IPS DF 19.7 (cell line): ENCODE data around the gene KEAP1.
"Not testable (repeated sequence)": the region's sequence is repeated elsewhere in the genome, so short reads cannot be mapped to it uniquely, and the experiment has no call there.

Experiments
- DNase-seq: peaks from one replicate; pipeline ENCODE4 v3.0.0-alpha.2; 2013; ENCODE audit warnings: low read depth, low spot score

KEAP1 gene

GRCh38 chr19:10503002-10503789 is at the start of gene KEAP1:
Gene KEAP1 (minus strand): TSS chr19:10503356. CDS start chr19:10500033, 3,323 bp downstream.
- DNase-seq = no peak

- no peak for DNase-seq
Observed at GRCh38 chr19:10552510-10553053, 49.4 kb upstream of the KEAP1 start.

DNA sequence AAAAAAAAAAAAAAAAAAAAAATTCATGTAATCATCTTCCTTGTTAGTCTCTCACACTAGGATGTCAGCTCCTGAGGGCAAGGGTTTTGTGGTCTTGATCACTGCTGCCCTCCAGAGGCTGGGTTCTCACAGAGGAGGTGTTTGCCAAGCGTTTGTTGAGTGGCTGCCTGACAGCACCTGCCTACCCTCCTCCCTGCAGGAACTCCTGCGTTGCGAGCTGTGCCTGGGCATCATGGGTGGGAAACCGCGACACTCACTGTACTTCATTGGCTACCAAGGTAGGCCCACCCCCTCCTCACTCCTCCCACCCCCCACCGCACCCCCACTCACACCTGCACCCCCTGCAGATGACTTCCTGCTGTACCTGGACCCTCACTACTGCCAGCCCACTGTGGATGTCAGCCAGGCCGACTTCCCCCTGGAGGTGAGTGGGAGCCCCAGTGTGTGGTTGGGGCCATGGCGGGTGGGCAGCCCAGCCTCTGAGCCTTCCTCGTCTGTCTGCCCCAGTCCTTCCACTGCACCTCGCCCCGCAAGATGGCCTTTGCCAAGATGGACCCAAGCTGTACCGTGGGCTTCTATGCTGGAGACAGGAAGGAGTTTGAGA is 48.6 kb upstream of the KEAP1 start:
- DNase-seq = no peak

GRCh38 chr19:10551006-10551405 is 47.9 kb upstream of the KEAP1 start:
- DNase-seq = not testable (repeated sequence)

DNA sequence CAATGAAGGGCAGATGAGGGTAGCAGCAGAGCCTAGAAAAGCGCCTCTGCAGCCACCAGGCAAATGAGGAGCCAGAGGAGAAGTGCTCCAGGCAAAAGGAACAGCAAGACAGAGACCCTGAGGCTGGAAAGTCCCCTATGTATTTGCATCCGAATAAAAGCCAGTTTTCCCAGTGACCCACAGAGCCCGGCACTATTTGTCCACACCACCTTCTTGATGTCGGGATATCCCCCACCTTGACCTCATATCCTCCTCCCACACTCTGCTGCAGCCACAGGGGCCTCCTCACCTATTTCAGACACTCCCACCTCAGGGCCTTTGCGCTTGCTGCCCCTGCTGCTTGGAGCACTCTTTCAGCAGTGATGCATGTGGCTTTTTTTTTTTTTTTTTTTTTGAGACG is 47.2 kb upstream of the KEAP1 start:
- no peak for DNase-seq

- DNase-seq = no peak
Observed at GRCh38 chr19:10549733-10550132, 46.6 kb upstream of the KEAP1 start.

DNA sequence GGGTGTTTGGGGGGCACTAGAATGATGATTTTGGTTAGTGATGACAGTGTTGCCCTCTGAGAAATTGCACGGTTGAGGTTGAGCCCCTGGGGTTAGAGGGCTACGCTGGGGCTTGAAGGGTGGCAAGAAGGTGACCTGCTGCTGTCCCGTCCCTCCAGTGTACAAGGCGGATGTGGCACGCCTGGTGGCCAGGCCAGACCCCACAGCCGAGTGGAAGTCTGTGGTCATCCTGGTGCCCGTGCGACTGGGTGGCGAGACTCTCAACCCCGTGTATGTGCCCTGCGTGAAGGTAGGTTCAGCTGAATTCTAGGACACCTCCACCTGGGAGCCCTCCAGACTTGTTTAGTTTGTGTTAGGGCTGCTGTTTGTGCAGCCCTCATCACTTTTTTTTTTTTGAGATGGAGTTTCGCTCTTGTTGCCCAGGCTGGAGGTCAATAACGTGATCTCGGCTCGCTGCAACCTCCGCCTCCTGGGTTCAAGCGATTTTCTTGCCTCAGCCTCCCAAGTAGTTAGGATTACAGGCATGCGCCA is 45.7 kb upstream of the KEAP1 start:
- DNase-seq = no peak

GRCh38 chr19:10546817-10547216 is 43.7 kb upstream of the KEAP1 start:
- no peak for DNase-seq

DNA sequence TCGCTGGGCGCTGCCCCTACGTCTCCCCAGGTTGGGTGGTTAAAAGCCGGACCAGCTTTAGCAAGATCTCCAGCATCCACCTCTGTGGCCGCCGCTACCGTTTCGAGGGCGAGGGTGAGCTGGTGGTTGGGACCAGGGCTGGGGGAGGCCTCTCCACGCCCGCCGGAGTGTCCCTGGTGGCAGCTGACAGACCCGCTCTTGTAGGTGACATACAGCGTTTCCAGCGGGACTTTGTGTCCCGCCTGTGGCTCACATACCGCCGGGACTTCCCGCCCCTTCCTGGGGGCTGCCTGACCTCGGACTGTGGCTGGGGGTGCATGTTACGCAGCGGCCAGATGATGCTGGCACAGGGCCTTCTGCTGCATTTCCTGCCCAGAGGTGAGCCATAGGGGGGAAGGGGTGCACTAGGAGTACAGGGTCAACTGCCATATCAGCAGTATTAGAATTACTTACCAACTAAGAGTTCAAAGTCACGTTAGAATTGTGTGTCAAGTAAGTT is 41.6 kb upstream of the KEAP1 start:
- DNase-seq = no peak

- no peak for DNase-seq
Observed at GRCh38 chr19:10544242-10544752, 41.1 kb upstream of the KEAP1 start.

DNA sequence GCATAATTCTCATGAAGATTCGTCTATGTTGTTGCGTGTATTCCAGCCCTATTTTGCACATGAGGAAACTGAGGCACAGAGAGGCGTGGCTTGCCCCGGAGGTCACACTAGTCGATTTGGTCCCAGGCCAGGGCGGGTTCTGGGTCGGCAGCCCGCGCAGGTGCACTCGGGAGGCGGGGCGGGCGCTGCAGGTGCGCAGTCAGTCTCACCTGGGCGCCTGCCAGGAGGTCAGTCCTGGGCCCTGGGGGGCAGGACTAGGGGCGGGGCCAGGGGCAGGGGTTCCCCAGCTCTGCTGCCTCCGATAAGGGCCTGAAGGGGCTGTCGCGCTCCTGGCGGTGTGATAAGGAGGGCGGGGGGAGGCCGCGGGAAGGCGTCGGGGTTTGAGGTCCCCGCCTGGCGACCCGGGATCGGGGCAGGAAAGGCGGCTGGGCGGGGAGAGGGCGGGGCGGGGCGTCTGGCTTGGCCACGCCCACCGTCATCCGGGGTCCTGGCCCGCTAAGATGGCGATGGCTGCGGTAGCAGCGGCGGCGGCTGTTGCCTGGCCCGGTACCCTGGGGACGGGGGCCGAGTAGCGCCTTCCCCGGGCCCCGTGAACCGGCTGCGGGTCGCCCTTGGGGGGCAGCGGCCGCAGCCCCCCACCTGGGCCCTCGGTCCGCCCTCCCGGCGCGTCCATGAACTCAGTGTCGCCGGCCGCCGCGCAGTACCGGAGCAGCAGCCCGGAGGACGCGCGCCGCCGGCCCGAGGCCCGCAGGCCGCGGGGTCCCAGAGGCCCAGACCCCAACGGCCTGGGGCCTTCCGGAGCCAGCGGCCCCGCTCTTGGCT is 40.5 kb upstream of the KEAP1 start, which contains the start of gene ATG4D:
Gene ATG4D (plus strand): TSS at position 485 of the 822 bp plus-strand sequence. CDS start 187 bp downstream, at position 672.
- DNase-seq = no peak

GRCh38 chr19:10543059-10543419 is 39.9 kb upstream of the KEAP1 start:
- DNase-seq = no peak

DNA sequence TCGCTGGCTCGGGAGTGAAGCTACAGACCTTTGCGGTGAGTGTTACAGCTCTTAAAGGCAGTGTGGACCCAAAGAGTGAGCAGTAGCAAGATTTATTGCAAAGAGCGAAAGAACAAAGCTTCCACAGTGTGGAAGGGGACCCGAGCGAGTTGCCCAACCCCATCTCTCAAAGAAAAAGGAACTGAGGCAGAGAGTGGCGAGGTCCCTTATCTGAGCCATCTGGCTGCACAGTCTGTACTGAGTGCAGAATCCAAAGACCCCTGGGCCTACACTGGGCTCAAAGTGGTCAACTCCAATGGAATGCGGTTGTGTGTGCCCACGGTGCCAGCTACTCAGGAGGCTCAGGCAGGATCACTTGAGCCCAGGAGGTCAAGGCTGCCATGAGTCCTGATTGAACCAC is 35.9 kb upstream of the KEAP1 start:
- not testable (repeated sequence) for DNase-seq

GRCh38 chr19:10538204-10538983 is 35.2 kb upstream of the KEAP1 start:
- DNase-seq = no peak

GRCh38 chr19:10537668-10538067 is 34.5 kb upstream of the KEAP1 start:
- DNase-seq = no peak

- no peak for DNase-seq
Observed at GRCh38 chr19:10535613-10536012, 32.5 kb upstream of the KEAP1 start.

GRCh38 chr19:10533646-10534386 is 30.7 kb upstream of the KEAP1 start:
- DNase-seq = no peak

DNA sequence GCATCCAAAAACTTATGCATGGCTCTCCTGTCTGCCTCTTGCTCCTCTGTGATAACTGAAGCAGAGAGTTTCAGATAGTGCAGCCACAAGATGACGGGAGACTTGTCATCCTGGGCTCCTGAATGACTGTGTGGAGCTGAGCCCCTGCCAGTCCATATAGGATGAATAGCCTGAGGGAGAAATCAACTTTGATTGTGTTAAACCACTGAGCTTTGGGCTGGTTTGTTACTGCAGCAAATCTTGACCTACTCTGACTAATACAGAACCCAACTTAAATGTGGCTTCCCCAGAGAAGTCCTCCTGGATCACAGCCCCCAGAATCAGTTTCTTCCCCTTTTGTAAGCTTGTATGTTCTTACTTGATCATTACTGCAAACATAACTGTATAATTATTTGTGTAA is 29.3 kb upstream of the KEAP1 start:
- no peak for DNase-seq

DNA sequence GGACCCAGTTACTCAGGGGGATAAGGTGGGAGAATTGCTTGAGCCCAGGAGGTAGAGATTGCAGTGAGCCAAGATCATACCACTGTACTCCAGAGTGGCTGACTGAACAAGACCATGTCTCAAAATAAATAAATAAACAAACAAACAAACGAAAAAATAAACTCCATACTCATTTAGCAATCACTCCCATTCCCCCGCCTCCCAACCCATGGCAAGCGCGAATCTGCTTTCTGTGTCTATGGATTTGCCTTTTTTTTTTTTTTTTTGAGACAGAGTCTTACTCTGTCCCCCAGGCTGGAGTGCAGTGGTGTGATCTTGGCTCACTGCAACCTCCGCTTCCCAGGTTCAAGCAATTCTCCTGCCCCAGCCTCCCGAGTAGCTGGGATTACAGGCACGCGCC is 23.7 kb upstream of the KEAP1 start:
- not testable (repeated sequence) for DNase-seq

GRCh38 chr19:10525636-10526035 is 22.5 kb upstream of the KEAP1 start:
- no peak for DNase-seq
